Coronary artery (tissue), 2 donors: ENCODE data around the gene PAQR7.

Experiments
- DNase-seq: peaks from one replicate; pipeline ENCODE4 v3.0.0-alpha.2; 2017; ENCODE audit warnings: low spot score
- H3K27ac ChIP-seq, 2 donors: fragments of 200-600 bp; sonication (generic); one replicate each; pipeline ENCODE4 v1.5.1; 2016 to 2019
- H3K4me3 ChIP-seq: fragments of 200-600 bp; sonication (generic); 2 replicates; pipeline ENCODE4 v1.5.1; 2016; ENCODE audit warnings: mild to moderate bottlenecking, moderate library complexity
- CTCF ChIP-seq: fragments of 200-600 bp; sonication (generic); IDR thresholded peaks from one replicate; pipeline ENCODE4 v1.5.1; 2019; ENCODE audit warnings: antibody characterized with exemption

PAQR7 gene

GRCh38 chr1:25916460-25916859, 41.0 kb upstream of the PAQR7 start:
- DNase-seq: no peak
- TF ChIP-seq CTCF: no peak
- Histone ChIP-seq H3K4me3 (no peak overlapping the region), H3K27ac (no peak overlapping the region)

- no peak for TF ChIP-seq CTCF
- no peak overlapping the region for H3K27ac ChIP-seq
- no peak for DNase-seq
These were observed 38.8 kb upstream of the PAQR7 start for GRCh38 chr1:25914074-25914995.

GRCh38 chr1:25913206-25913605, 37.7 kb upstream of the PAQR7 start:
- Histone ChIP-seq H3K4me3 (no peak overlapping the region), H3K27ac (no peak overlapping the region)
- TF ChIP-seq CTCF: no peak
- DNase-seq: no peak

More at GRCh38 chr1:25914074-25914995, 38.8 kb upstream of the PAQR7 start:
- H3K4me3 ChIP-seq: no peak overlapping the region

- TF ChIP-seq CTCF: no peak
- Histone ChIP-seq H3K27ac (no peak overlapping the region), H3K4me3 (no peak overlapping the region)
- DNase-seq: no peak
These were observed 36.7 kb upstream of the PAQR7 start for GRCh38 chr1:25912076-25912831.

GRCh38 chr1:25911162-25911561, 35.7 kb upstream of the PAQR7 start:
- no peak for DNase-seq
- Histone ChIP-seq H3K4me3 (no peak overlapping the region), H3K27ac (no peak overlapping the region)
- no peak for TF ChIP-seq CTCF

- Histone ChIP-seq H3K4me3 (no peak overlapping the region), H3K27ac (no peak overlapping the region)
- no peak for DNase-seq
- no peak for TF ChIP-seq CTCF
These were observed 33.5 kb upstream of the PAQR7 start for GRCh38 chr1:25909040-25909439.
